ENCODE data around the gene USF2.
A peak's percentile ranks its signal among the peaks of the same experiment; 100 is the strongest.
"Not testable (repeated sequence)": the region's sequence is repeated elsewhere in the genome, so short reads cannot be mapped to it uniquely, and the experiment has no call there.

The USF2 gene

DNA sequence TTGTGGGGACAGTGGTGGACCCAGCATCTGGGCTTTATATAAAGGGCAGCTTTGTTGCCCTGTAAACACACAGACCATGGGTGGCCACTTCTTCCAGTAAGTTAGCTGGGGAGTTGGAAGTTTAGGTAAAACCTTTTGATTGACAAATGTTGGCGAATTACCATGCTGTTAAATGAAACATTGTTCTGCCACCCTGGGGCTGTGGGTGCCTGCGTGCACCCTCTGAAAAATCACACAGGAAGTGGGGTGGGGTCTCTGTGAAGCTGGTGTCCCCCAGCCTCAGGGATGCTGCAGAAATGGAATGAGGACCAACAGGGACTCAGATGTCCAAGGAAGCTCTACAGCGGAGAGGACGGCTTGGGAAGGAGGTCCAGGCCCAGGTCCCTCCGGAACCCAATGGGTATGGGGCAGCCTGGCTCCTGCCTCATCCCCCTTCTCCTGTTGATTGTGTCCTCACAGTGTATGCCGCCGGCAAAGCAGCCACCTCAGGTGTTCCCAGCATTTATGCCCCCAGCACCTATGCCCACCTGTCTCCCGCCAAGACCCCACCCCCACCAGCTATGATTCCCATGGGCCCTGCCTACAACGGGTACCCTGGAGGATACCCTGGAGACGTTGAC lies 2.8 kb upstream of the USF2 start:
- DNase-seq: no peak

DNA sequence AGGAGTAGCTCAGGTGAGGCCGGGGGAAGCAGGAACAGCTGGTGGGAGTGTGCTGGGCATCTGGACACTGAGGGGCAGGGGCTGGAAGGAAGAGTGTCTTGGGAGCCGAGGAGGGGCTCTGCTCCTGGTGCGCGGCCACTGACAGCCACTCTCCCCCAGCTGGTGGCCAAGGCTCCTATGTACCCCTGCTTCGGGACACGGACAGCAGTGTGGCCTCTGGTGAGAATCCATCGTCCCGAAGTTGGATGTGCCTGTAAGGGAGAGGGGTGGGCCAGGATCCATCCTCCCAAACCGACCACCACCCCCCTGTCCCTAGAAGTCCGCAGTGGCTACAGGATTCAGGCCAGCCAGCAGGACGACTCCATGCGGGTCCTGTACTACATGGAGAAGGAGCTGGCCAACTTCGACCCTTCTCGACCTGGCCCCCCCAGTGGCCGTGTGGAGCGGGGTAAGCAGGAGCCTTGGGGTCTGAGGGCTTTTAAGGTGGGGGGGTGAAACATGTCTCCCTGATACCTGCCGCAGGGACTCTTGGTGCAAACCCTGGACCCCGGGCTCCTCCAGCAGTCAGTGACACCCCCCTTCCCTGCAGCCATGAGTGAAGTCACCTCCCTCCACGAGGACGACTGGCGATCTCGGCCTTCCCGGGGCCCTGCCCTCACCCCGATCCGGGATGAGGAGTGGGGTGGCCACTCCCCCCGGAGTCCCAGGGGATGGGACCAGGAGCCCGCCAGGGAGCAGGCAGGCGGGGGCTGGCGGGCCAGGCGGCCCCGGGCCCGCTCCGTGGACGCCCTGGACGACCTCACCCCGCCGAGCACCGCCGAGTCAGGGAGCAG lies 2.0 kb upstream of the USF2 start:
- DNase-seq: no peak

DNA sequence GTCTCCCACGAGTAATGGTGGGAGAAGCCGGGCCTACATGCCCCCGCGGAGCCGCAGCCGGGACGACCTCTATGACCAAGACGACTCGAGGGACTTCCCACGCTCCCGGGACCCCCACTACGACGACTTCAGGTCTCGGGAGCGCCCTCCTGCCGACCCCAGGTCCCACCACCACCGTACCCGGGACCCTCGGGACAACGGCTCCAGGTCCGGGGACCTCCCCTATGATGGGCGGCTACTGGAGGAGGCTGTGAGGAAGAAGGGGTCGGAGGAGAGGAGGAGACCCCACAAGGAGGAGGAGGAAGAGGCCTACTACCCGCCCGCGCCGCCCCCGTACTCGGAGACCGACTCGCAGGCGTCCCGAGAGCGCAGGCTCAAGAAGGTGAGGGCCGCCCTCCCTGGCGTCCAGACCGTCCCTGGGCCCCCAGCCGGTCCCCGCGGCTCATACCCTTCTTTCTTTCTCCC lies 1.4 kb upstream of the USF2 start:
- DNase-seq: peak; percentile 41

DNA sequence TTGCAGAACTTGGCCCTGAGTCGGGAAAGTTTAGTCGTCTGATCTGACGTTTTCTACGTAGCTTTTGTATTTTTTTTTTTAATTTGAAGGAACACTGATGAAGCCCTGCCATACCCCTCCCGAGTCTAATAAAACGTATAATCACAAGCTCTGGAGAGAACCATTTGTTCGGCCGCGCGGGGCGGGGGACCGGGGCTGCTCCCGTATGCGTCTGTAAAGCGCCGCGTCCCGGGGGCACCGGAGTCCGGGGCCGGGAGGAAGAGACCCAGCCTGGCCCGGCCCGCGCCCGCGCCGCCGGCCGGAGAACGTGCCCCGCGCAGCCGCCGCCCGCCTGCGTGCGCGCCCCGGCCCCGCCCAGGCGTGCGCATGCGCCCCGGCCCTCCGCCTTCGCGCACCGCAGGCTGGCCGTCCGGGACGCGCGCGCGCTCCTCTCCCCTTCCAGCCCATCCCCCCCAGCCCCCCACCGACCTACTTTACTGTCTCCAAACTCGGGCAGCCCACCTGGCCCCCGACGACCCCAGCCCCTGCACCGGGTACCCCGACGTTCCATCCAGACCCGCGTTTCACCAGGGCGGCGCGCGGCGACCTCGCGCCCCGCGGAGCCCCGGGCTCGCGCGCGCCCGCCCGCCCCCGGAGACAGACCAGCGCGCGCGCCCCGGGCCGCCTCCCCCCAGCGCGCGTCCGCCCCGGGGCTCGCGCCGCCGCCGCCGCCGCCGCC lies 785 bp upstream of the USF2 start:
- DNase-seq: peak; percentile 80

DNA sequence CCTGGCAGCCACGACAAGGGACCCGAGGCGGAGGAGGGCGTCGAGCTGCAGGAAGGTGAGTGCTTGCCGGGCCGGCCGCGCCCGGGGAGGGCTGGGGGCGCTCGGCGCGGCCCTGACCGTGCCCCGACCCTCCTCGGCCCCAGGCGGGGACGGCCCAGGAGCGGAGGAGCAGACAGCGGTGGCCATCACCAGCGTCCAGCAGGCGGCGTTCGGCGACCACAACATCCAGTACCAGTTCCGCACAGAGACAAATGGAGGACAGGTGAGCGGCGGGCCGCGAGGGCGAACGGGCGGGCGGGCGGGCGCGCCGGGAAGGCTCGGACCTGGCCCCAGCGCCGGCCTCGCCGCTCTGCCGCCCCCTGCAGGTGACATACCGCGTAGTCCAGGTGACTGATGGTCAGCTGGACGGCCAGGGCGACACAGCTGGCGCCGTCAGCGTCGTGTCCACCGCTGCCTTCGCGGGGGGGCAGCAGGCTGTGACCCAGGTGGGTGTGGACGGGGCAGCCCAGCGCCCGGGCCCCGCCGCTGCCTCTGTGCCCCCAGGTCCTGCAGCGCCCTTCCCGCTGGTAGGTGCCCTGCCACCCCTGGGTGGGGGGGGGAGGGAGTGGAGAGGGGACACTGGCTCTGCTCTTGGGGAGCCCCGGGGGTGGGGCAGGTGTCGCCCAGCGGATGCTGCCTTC lies 816 bp downstream of the USF2 start:
- peak; percentile 87 for DNase-seq

DNA sequence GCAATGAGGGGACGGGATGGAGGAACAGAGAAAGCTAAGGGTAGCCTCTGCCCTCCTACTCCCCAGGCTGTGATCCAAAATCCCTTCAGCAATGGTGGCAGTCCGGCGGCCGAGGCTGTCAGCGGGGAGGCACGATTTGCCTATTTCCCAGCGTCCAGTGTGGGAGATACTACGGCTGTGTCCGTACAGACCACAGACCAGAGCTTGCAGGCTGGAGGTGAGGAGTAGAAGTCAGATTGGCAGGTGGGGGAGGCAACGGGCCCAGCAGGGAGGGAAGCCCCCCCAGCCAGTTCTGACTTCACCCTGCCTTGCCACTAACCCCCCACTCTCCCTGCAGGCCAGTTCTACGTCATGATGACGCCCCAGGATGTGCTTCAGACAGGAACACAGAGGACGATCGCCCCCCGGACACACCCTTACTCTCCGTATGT lies 1.6 kb downstream of the USF2 start:
- DNase-seq: no peak

DNA sequence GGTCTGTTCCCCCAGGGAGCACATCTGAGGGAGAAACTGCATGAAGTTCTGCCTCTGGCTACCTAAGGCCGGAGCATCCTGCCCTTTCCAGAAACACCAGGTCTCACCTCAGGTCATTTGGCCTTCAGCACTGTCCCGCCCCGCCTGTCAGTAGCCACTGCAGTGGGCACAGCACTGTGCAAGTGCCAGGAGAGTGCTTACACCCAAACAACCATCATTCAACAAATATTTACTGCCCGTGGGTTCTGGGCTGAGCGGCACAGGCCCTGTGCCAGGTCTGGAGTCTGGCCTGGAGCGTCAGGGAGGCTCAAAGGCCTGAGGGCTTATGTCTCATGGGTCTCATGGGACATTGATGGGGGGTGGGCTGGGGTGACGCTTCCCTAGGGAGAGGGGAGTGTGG lies 2.8 kb downstream of the USF2 start:
- DNase-seq: no peak

DNA sequence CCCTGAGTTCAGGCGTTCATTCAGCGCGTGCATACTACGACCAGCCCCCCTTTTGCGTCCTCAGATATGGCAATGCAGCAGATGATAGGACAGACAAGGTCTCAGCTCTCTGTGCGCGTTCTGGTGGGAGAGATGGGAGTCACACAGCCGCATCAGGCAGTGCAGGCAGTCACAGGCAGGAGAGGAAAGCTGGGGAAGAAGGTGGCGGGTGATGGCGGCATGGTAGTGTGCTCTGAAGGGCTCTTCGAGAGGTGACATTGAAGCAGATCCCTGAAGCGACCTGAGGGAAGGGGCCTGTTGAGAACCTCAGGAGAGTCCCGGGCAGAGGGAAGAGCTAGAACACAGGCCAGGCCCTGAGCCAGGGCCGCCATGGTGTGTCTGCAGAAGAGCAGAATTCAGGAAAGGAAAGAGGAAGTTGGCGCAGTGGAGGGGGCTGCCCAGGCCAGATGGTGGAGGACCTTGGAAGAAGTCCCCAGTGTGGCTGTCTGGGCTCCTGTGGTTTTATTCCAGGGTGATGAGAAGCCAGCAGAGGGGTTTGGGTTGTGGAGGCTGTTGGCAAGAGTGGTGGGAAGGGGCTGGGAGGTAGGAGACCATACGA lies 3.5 kb downstream of the USF2 start:
- DNase-seq: peak; percentile 43

DNA sequence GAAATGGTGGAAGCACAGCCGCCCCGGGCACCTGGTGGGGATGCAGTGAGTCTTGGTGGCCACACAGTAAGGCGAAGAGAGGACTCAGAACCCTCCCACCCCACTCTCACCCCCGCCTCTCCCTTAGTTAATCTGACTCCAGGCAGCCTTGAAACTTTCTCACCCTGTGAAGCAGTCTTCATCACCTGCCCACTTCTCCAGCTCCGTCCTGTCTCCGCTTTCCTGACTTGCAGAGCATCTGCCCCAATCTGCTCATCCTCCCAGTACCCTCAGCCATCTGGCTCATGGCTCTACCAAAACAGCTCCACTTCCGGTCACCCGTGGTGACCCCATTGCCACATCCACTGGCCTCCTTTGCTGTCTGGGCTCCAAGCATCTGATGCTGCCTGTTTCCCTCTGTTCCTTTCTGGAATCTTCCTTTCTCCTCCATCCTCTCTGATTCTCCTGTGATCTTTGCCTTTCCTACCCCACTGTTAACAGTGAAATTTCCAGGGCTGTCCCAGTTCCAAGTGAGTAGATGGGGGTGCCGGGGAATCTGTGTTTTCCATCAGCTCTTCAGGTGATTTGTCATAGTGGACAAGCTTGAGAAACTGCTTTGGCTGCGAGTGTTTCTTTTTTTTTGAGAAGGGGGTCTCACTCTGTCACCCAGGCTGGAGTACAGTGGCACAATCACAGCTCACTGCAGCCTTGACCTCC lies 4.3 kb downstream of the USF2 start:
- DNase-seq: no peak

DNA sequence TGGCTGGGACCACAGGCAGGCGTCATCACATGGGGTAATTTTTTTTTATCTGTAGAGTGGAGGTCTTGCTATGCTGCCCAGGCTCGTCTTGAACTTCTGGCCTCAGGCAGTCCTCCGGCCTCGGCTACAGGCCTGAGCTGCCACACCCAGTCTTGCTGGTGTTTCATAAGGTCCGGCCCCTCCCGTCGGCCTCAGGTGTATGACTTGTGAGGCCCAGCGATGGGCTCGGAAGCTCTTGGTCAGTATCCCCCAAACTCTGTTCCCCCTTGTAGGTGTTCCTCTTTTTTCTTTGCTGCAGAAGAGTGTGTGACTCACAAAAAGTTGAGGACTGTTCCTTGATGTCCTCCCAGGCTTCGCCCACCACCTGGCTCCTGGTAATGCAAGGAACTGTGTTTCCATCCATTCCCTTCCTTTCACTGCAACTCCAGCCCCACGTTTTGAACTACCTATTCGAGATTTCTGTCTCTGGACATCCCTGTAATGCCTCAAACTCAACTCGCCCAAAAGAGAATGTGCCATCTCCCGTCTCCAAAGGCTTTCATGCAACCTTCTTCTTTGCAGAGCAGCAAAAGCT lies 5.0 kb downstream of the USF2 start:
- no peak for DNase-seq

DNA sequence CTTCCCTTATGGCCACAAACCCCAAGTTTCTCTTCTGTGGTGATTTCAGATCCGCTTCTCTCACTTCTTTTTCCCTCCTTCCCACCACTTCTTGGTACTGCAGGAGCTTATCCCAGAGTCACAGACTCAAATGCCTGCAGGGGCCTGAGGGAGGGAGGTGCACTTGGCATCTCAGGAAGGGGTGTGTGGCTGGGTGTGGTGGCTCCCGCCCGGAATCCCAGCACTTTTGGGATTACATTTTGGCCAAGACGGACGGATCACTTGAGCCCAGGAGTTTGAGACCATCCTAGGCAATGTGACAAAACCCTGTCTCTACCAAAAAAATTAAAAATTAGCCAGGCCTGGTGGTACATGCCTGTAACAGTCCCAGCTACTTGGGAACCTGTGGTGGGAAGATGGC lies 5.6 kb downstream of the USF2 start:
- no peak for DNase-seq

DNA sequence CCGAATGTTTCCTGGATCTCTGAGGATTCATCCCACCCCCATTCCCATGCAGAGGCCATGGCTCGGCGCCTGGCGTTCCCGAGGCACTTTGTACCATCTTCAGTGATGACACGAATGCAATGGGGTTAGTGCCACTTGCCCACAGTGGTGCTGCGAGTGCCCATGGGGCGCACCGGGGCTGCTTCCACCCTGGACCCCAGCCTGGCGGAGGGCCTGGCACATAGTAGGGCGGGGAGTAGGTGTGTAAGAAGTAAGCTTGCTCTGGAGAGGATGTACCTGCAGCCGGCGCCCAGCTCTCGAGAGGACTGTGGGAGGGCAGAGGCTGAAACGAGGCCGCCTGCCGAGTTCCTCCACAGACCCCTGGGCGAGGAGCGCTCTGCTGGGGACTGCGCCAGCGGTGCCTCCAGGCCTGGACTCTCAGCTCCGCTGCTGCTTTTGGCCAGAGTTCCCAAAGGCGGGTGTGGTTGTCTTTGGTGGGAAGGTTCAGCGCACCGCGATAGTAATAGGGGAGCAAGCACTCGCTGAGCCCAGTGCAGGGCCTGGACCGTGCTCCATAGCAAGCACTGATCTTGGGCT lies 8.0 kb downstream of the USF2 start:
- DNase-seq: no peak

DNA sequence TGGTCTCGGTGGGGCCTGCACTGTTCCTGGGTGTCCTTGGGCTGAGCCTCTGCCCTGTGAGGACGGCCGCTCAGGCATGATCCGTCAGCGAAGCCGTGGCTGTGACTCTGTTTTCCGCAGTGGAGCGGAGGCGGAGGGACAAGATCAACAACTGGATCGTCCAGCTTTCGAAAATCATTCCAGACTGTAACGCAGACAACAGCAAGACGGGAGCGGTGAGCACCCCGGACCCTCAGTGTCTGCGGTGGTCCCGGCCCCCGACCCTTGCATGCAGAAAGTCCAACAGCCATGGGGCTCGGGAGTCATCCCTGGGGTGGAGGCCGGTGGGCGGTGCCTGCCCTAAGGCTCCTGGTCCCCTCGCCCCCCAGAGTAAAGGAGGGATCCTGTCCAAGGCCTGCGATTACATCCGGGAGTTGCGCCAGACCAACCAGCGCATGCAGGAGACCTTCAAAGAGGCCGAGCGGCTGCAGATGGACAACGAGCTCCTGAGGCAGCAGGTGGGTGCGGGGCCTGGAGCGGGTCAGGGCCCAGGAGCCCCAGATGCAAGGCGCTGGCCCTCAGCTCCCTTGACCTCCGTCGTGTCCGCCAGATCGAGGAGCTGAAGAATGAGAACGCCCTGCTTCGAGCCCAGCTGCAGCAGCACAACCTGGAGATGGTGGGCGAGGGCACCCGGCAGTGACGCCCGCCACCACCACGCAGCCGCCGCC lies 10.0 kb downstream of the USF2 start:
- DNase-seq: no peak

DNA sequence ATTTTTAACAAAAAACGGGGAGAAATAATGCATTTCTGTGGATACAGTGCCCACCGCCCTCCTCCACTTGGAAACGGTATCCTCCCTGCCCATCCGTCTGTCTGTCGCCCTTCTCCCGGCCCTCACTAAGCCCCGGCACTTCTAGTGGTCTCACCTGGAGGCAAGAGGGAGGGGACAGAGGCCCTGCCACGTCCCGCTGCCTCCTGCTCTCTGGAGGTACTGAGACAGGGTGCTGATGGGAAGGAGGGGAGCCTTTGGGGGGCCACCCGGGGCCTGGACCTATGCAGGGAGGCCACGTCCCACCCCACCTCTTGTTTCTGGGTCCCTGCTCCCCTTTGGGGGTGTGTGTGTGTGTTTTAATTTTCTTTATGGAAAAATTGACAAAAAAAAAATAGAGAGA lies 10.6 kb downstream of the USF2 start:
- DNase-seq: no peak

DNA sequence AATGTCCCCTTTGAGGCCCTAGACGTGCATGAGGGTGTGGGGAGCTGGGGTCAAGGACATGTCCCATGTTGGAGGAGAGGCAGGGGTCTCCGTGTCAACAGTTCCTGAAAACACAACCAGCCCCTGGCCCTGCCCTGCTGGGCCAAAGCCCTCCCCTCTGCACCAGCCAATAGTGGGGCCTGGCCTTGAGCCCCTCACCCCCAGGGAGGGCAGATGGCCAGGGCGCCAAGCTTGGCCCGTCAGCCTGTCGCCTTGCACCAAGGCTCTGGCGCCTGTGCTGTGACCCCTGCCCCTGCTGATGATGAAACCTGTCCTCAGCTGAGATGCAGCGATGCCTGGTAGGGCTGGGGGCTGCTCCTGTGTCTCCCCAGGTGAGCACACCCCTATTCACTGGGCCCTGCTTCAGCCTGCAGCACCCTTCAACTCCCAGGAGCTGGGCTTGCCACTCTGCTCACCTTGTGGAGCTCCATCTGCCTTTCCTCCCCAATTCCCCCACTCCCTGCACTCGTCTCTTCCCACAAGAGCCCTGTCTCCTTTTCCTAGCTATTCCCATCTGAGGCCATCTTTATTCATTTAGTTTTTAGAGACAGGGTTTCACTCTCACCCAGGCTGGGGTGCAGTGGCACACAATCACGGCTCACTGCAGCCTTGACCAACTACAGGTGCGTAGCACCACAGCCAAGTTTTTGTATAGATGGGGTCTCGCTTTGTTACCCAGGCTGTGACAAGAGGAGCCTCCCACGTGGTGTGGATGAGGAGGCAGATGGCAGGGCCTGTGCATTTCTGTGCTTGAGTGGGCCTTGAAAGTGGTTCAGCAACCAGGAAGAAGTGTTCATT lies 11.4 kb downstream of the USF2 start:
- DNase-seq: no peak

DNA sequence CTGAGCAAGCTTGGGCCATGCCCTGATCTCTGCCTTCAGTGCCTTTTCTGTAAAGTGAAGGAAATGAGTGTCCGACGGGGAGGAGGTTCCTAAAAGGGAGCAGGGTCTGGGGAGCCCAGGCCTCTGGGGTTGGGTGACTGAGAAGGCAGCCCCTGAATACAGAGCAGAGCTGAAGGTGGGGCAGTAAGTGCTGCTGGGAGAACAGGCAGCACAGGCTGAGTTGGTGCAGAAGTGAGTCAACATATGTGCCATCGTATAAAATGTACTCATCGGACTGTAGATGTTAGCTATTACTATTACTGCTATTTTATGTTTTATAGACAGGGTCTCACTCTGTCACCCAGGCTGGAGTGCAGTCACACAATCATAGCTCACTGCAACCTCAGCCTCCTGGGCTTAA lies 12.5 kb downstream of the USF2 start:
- no peak for DNase-seq

DNA sequence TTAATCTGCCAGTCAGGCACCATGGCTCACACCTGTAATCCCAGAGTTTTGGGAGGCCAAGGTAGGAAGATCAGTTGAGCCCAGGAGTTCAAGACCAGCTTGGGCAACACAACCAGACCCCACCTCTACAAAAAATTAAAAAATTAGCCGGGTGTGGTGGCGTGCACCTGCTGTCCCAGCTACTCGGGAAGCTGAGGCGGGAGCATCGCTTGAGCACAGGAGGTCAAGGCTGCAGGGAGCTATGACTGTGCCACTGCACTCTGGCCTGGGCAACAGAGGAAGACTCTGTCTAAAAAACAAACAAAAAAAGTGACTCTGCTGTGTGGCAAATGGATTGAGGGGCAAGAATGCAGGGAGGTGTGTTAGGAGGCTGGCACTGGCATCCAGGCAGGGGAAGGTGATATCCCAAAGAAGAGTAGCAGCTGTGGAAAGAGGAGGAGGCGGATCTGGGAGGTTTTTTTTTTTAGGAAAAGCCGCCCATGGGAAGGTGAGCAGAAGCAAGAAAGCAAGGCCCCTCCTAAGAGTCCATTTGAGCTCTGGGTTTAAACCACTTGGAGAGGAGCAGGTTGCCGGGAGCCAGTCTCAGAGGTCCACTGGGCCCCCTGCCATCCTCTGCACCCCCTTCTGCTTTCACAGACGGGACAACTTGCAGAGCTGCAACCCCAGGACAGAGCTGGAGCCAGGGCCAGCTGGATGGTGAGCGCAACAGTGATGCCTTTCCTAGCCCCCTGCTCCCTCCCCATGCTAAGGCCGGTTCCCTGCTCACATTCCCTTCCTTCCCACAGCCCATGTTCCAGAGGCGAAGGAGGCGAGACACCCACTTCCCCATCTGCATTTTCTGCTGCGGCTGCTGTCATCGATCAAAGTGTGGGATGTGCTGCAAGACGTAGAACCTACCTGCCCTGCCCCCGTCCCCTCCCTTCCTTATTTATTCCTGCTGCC lies 15.7 kb downstream of the USF2 start:
- DNase-seq: no peak

DNA sequence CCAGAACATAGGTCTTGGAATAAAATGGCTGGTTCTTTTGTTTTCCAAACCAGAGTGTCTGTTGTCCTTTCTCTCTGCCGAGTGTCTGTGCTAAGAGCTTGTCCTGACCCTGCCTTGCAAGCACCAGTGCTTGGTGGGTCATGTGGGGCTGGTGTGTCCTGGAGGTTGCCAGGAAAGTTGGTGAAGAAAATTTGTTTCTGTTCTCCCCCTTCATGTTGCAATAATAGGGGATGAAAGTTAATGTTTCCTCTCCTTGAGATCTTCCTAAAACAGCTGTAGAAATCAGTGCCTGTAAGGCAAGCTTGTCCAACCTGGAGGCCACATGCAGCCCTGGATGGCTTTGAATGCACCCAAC lies 16.3 kb downstream of the USF2 start:
- DNase-seq: no peak

DNA sequence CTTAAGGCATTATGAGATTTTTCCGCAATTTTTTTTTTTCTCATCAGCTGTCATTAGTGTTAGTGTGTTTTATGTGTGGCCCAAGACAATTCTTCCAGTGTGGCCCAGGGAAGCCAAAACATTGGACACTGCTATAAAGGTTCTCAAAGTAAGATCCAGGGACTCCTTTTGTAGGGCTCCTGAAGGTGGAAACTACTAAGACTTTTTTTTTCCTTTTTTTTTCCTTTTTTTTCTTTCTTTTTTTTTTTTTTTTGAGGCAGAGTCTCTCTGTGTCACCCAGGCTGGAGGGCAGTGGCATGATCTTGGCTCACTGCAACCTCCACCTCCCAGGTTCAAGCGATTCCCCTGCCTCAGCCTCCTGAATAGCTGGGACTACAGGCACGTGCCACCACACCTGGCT lies 16.7 kb downstream of the USF2 start:
- DNase-seq: not testable (repeated sequence)

Data from CD4-positive, alpha-beta T cell treated with Interleukin-15 for 1 hour (primary cell).